BJ (cell line): ENCODE data around the gene DENND1A. TPM values are rescaled to one million over a fixed set of nuclear protein-coding genes. Genes with fewer than 3 reads are reported as not detected.
A peak's percentile ranks its signal among the peaks of the same experiment; 100 is the strongest.

Experiments used
- CTCF ChIA-PET: fragments of 350-600 bp; formaldehyde crosslinking; extraction: SDS; loops from one replicate; lab custom pipeline; 2021; ENCODE audit warnings: antibody characterized with exemption, inconsistent platforms; lab: Yijun Ruan, JAX
- POLR2A ChIA-PET: fragments of 300-600 bp; sonication (Branson Sonifier 250); formaldehyde crosslinking; extraction: SDS; loops from one replicate; lab custom pipeline; 2021; ENCODE audit warnings: antibody characterized with exemption; lab: Charles Lee
- DNase-seq: peaks from one replicate; pipeline ENCODE4 v3.0.0-alpha.2; 2011; ENCODE audit warnings: low read depth
- H3K27me3 ChIP-seq: 2 replicates; pipeline ENCODE4 v1.6.0; 2011; ENCODE audit warnings: low read length; ENCODE audit not compliant: control insufficient read depth, insufficient read depth
- H3K36me3 ChIP-seq: 2 replicates; pipeline ENCODE4 v1.5.1; 2011; ENCODE audit warnings: low read length; ENCODE audit not compliant: control insufficient read depth, insufficient read depth
- H3K4me3 ChIP-seq: 2 replicates; pipeline ENCODE4 v1.5.1; 2011; ENCODE audit warnings: low read depth, mild to moderate bottlenecking, control low read depth, low read length
- polyA plus RNA-seq: library from polyadenylated mRNA; depleted of rRNA; stranded (reverse); fragments of >200 nt; gene quantifications from 2 replicates; pipeline ENCODE4 v1.2.3, GENCODE V29; 2011
- TF ChIP-seq, protein P1 (sequence below): IDR thresholded peaks from 2 replicates; pipeline ENCODE4 v1.5.1; 2011; ENCODE audit warnings: low read depth, mild to moderate bottlenecking, control low read depth, inconsistent platforms, low read length, moderate library complexity; ENCODE audit not compliant: insufficient read depth

Gene DENND1A
- polyA plus RNA-seq, 1 experiment, result 24.0 TPM

DNA sequence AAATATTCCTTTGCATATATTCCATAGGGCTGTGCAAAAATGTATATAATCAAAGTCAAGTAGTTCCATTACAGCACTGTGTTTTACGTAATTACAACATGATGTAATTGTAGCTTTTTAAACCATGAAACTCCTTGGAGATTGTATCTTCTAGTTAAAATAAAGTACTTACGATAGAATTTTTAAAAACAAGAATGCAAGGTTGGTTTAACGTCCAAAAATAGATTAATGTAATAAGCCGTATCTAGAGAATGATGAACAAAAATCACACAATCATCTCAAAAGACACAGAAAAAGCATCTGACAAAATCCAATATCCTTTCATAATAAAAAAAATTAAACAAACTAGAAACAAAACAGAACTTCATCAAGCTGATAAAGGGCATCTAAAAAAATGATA lies 86.2 kb downstream of the DENND1A start:
- DNase-seq, result no peak
- TF ChIP-seq, protein P1, sequence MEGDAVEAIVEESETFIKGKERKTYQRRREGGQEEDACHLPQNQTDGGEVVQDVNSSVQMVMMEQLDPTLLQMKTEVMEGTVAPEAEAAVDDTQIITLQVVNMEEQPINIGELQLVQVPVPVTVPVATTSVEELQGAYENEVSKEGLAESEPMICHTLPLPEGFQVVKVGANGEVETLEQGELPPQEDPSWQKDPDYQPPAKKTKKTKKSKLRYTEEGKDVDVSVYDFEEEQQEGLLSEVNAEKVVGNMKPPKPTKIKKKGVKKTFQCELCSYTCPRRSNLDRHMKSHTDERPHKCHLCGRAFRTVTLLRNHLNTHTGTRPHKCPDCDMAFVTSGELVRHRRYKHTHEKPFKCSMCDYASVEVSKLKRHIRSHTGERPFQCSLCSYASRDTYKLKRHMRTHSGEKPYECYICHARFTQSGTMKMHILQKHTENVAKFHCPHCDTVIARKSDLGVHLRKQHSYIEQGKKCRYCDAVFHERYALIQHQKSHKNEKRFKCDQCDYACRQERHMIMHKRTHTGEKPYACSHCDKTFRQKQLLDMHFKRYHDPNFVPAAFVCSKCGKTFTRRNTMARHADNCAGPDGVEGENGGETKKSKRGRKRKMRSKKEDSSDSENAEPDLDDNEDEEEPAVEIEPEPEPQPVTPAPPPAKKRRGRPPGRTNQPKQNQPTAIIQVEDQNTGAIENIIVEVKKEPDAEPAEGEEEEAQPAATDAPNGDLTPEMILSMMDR, result no peak
- Histone ChIP-seq H3K27me3 (no peaks in the 10 kb centered on the region), H3K4me3 (no peak overlapping the region), H3K36me3 (no peaks in the 10 kb centered on the region)
- POLR2A ChIA-PET, result no interaction called here
- CTCF ChIA-PET, result no interaction called here

DNA sequence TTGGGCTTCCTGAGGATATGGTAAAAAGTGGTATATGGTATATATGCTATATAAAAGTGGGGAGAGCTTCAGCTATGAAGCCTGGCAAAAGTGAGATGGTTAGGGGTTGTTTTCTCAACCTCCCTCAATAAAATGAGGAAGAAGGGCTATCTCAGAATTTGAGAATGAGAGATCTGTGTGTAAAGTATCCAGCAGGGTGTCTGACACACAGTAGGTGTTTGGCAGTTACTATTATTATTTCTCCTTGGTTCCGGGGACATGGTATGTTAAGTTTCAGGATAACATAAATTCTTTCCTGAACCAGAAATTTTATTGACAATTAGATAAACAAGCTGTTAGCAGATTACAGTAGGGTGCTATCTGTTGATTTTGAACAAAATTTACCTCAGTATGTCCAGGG lies 94.1 kb downstream of the DENND1A start:
- Histone ChIP-seq H3K36me3 (no peaks in the 10 kb centered on the region), H3K27me3 (no peaks in the 10 kb centered on the region), H3K4me3 (no peak overlapping the region)
- POLR2A ChIA-PET, result no interaction called here
- CTCF ChIA-PET, result interaction anchor here (0.6 to 2.8 kb wide), 3 partner anchors 11 to 82 kb away, joined by 3 to 10 read pairs (median 4); no protein-coding TSS in a partner anchor
- no peak for DNase-seq
- TF ChIP-seq, protein P1, result no peak

DNA sequence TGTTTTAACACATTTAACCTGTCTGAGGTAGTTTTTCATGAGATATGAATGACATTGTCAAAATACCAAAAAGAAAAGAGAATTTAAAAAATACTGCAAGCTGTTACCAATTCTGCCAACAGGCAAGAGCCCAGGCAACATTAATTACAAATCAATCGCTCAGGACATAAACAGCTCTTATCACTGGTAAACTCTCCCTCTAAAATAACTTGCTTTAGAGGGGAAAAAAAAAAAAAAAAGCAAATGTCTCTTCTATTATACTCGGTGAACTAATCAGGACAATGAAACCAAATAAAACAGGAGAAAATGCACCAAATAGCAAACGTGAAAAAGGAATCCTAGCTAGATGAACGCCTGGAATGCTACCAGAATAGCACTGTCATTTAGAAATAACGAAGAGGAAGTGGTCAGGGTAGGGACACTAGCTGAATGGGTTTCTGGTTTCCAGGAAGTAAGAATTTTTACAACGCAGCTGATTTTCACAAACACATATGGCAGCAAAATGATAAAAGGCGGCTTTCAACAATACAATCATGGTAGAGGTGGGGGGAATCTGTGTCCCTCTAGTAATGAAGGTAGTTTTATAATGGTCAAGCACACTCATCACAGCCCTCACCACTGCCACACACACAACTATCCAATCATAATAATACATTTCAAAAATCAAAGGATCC lies 94.9 kb downstream of the DENND1A start:
- TF ChIP-seq, protein P1, result no peak
- DNase-seq, result peak; percentile 21
- Histone ChIP-seq H3K27me3 (no peaks in the 10 kb centered on the region), H3K36me3 (no peaks in the 10 kb centered on the region), H3K4me3 (0 out of 2 replicates have a peak overlapping the region, but pooled peaks have one; percentile 2)
- ChIA-PET POLR2A (interaction anchor here (0.6 kb wide), 2 partner anchors 14 to 19 kb away, joined by 3 to 12 read pairs; no protein-coding TSS in a partner anchor), CTCF (interaction anchor here (0.6 to 2.8 kb wide), 4 partner anchors 10 to 205 kb away, joined by 3 to 10 read pairs (median 4); no protein-coding TSS in a partner anchor)

GRCh38 chr9:123834218-123834888 lies 95.6 kb downstream of the DENND1A start:
- DNase-seq, result no peak
- ChIA-PET CTCF (interaction anchor here (1.4 to 2.8 kb wide), 3 partner anchors 9 to 206 kb away, joined by 4 to 10 read pairs (median 5); no protein-coding TSS in a partner anchor), POLR2A (interaction anchor here (0.6 kb wide), 2 partner anchors 13 to 19 kb away, joined by 3 to 12 read pairs; no protein-coding TSS in a partner anchor)
- no peak overlapping the region for H3K4me3 ChIP-seq
- no peaks in the 10 kb centered on the region for H3K36me3 ChIP-seq
- H3K27me3 ChIP-seq, result no peaks in the 10 kb centered on the region
- TF ChIP-seq, protein P1, result no peak
